Measurements from ENCODE around the gene MAPK10. TPM values are rescaled to one million over a fixed set of nuclear protein-coding genes. Genes with fewer than 3 reads are reported as not detected.
"Not testable (repeated sequence)": the region's sequence is repeated elsewhere in the genome, so short reads cannot be mapped to it uniquely, and the experiment has no call there.

The MAPK10 gene
- polyA plus RNA-seq, 3 donors: 53.5 to 61.7 (median 55.2) TPM

GRCh38 chr4:86218746-86219473, 140.9 kb downstream of the MAPK10 start:
- no peak for DNase-seq (ENCODE audit: low read depth in 3 of 3, low spot score in 2 of 3)

- DNase-seq (ENCODE audit: low read depth in 3 of 3, low spot score in 2 of 3): no peak
Observed at GRCh38 chr4:86203176-86203575, 156.7 kb downstream of the MAPK10 start.

GRCh38 chr4:86185659-86186058, 174.2 kb downstream of the MAPK10 start:
- no peak for DNase-seq (ENCODE audit: low read depth in 3 of 3, low spot score in 2 of 3)

- DNase-seq (ENCODE audit: low read depth in 3 of 3, low spot score in 2 of 3): no peak
Observed at GRCh38 chr4:86184901-86185285, 175.0 kb downstream of the MAPK10 start.

GRCh38 chr4:86184216-86184900, 175.5 kb downstream of the MAPK10 start:
- no peak for DNase-seq (ENCODE audit: low read depth in 3 of 3, low spot score in 2 of 3)

GRCh38 chr4:86181585-86181984, 178.3 kb downstream of the MAPK10 start:
- no peak for DNase-seq (ENCODE audit: low read depth in 3 of 3, low spot score in 2 of 3)

- no peak for DNase-seq (ENCODE audit: low read depth in 3 of 3, low spot score in 2 of 3)
Observed at GRCh38 chr4:86178211-86178610, 181.6 kb downstream of the MAPK10 start.

GRCh38 chr4:86174506-86174905, 185.3 kb downstream of the MAPK10 start:
- no peak for DNase-seq (ENCODE audit: low read depth in 3 of 3, low spot score in 2 of 3)

GRCh38 chr4:86168335-86168734, 191.5 kb downstream of the MAPK10 start:
- not testable (repeated sequence) for DNase-seq (ENCODE audit: low read depth in 3 of 3, low spot score in 2 of 3)

- DNase-seq (ENCODE audit: low read depth in 3 of 3, low spot score in 2 of 3): no peak
Observed at GRCh38 chr4:86160426-86160825, 199.4 kb downstream of the MAPK10 start.

- no peak for DNase-seq (ENCODE audit: low read depth in 3 of 3, low spot score in 2 of 3)
Observed at GRCh38 chr4:86159216-86159615, 200.6 kb downstream of the MAPK10 start.

GRCh38 chr4:86156531-86156930, 203.3 kb downstream of the MAPK10 start:
- no peak for DNase-seq (ENCODE audit: low read depth in 3 of 3, low spot score in 2 of 3)

GRCh38 chr4:86155766-86156165, 204.1 kb downstream of the MAPK10 start:
- no peak for DNase-seq (ENCODE audit: low read depth in 3 of 3, low spot score in 2 of 3)

GRCh38 chr4:86152454-86152853, 207.4 kb downstream of the MAPK10 start:
- no peak for DNase-seq (ENCODE audit: low read depth in 3 of 3, low spot score in 2 of 3)

GRCh38 chr4:86151196-86151595, 208.7 kb downstream of the MAPK10 start:
- no peak for DNase-seq (ENCODE audit: low read depth in 3 of 3, low spot score in 2 of 3)

- no peak for DNase-seq (ENCODE audit: low read depth in 3 of 3, low spot score in 2 of 3)
Observed at GRCh38 chr4:86141161-86141560, 218.7 kb downstream of the MAPK10 start.

GRCh38 chr4:86132468-86132867, 227.4 kb downstream of the MAPK10 start:
- no peak for DNase-seq (ENCODE audit: low read depth in 3 of 3, low spot score in 2 of 3)

GRCh38 chr4:86131456-86131855, 228.4 kb downstream of the MAPK10 start:
- no peak for DNase-seq (ENCODE audit: low read depth in 3 of 3, low spot score in 2 of 3)

GRCh38 chr4:86130160-86130933, 229.5 kb downstream of the MAPK10 start:
- DNase-seq (ENCODE audit: low read depth in 3 of 3, low spot score in 2 of 3): no peak

- no peak for DNase-seq (ENCODE audit: low read depth in 3 of 3, low spot score in 2 of 3)
Observed at GRCh38 chr4:86129546-86129945, 230.3 kb downstream of the MAPK10 start.

- no peak for DNase-seq (ENCODE audit: low read depth in 3 of 3, low spot score in 2 of 3)
Observed at GRCh38 chr4:86122404-86122803, 237.4 kb downstream of the MAPK10 start.

- DNase-seq (ENCODE audit: low read depth in 3 of 3, low spot score in 2 of 3): no peak
Observed at GRCh38 chr4:86118711-86119110, 241.1 kb downstream of the MAPK10 start.

All from right renal cortex interstitium (tissue), 3 donors.